NCI-H1694 (cell line): ENCODE data around the gene WDR91.
"Not testable (repeated sequence)": the region's sequence is repeated elsewhere in the genome, so short reads cannot be mapped to it uniquely, and the experiment has no call there.

Experiments
- DNase-seq: peaks from one replicate; lab custom pipeline; 2025; lab: John Stamatoyannopoulos, UW

WDR91 gene

GRCh38 chr7:135233570-135233969, 22.2 kb upstream of the WDR91 start, which contains the start of gene STRA8:
Gene STRA8, plus strand, starts transcription at chr7:135233838. Its CDS starts 6,687 bp downstream, at chr7:135240525.
- no peak for DNase-seq

DNA sequence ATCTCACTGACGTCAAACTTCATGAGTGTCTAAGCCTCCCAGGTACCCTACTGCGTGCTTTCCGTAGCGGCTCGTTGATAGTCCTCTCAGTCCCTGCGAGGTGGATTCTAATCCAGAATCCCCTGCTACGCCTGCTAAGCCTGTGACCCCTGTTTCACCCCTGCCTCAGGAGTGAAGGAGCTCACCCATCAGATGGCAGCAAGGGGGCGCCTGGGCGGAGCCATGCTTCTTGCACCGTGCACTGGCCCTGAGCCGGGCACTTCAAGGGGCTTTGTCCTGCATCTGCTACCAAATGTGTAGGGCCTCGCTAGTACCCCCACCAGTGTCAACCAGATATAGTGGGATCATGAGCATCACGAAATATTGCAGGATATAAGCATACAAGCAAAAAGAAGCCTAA, 21.4 kb upstream of the WDR91 start:
- DNase-seq = no peak

DNA sequence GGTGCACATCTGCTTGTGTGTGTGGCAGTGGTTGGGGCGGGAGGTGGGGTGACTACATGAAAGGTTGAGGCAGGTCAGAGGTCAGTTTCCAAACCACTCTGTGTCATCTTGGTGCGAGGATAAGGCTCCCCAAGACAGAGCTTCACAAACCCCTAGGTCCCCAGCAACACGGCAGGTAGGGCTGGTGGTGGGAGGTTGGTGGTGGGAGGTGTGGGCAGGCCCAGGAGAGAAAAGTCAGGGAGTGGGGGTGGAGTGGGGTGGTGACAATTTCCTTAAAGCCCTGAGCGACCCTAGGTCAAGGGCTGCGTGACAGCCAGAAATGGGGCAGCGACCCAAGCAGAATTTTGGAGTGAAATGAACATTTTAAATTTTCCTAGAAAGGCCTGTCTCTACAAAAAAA, 20.8 kb upstream of the WDR91 start:
- no peak for DNase-seq

DNA sequence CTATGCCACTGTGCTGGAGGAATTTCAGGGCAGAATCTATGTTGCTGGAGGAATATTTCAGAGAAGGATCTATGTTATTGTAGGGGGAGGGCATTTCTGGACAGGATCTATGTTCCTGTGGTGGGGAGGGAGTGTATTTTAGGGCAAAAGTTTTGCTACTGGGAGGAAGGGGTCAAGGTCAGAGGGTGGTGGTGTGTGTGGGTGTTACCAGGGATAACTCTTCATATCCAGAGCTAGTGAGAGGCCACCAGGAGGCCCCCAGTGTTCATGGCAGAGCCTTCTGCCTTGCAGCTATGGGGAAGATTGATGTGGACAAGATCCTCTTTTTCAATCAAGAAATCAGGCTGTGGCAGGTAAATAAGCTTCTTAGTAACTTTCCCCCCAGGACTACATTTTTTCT, 20.4 kb upstream of the WDR91 start:
- no peak for DNase-seq

DNA sequence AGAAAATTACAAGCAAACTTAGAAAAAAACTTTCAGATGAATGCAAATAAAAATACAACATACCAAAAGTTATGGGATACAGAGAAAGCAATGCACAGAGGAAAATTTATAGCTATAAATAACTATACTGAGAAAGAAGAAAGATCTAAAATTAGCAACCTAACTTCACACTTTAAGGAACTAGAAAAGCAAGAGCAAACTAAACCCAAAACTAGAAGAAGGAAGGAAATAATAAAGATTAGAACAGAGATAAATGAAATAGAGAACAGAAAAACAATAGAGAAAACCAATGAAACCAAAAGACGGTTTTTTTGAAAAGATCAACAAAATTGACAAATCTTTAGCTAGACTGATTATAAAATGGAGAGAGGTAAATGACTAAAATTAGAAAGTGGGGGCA, 12.7 kb upstream of the WDR91 start:
- DNase-seq = no peak

GRCh38 chr7:135217645-135218509, 6.6 kb upstream of the WDR91 start:
- no peak for DNase-seq

DNA sequence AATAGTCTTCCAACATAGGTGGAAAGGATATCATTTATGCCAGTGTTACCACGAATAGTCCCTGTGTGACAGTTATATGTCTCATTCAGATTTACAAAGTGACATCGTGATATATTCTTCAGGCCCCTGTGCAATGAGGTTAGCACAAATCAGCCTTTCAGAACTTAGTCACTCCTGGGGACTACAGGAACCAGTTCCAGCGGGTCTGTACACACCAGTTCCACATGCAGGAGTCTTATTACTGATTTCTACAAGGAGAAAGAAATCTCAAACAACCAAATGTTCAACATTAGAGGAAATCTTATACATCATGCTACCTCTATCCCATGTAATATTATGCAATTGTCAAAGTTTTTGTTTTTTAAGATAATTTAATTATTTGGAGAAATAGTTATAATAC, 4.4 kb upstream of the WDR91 start:
- DNase-seq = no peak

DNA sequence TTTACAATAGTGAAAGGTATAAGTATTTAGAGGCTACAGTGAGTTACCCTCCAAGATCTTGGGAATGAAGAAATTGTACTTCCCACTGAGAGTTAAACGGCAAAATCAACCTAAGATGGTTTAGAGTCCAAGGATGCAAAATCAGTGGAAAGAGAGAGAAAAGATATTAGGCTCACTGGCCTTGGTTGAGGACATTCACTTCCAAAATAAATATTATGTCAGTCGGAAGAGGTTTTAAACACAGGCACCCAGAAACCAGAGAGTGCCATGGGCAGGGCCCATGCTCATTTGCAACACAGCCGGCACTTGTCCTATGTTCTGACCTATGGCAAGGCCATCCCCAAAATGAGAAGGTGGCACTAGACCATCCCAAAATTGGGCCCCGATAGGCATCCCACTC, 3.9 kb upstream of the WDR91 start:
- DNase-seq = no peak

GRCh38 chr7:135213831-135214230, 2.5 kb upstream of the WDR91 start:
- no peak for DNase-seq

- DNase-seq = not testable (repeated sequence)
Measured at GRCh38 chr7:135211946-135212685, 790 bp upstream of the WDR91 start.

GRCh38 chr7:135210888-135211178, 493 bp downstream of the WDR91 start:
- no peak for DNase-seq

- no peak for DNase-seq
Measured at GRCh38 chr7:135209225-135209834, 2.0 kb downstream of the WDR91 start.

DNA sequence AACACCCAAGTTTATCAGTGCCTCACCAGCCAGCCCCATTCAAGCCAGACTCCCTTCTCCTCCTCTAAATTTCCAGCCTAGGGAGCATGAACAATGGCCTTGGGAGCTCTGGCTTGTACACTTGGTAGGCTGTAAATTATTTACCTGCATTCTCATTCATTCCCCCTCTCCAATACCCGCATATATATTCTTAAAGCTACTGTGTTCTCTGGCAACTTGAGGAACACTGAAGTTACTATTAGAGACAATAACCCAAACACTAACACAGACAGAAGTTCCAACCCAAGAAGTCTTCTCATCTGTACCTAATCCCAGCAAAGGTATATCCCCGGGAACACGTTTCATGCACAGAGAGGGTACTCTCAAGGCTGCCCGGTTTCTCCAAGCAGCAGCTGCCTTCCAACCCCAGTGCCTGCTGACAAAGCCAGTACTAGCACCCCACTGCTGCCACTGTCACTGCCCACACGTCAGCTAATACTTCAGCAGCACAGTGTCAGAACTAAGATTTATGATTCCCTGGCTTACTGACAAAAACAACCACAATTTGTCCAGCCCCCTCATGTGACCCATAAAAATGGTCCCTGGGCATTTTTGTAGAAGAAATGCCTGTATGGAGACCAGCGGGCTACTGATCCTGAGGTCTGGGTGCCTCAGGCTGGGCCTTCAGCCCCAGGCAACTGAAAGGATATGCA, 3.1 kb downstream of the WDR91 start:
- no peak for DNase-seq

GRCh38 chr7:135207406-135208101, 3.8 kb downstream of the WDR91 start:
- no peak for DNase-seq

GRCh38 chr7:135206941-135207391, 4.4 kb downstream of the WDR91 start:
- no peak for DNase-seq

DNA sequence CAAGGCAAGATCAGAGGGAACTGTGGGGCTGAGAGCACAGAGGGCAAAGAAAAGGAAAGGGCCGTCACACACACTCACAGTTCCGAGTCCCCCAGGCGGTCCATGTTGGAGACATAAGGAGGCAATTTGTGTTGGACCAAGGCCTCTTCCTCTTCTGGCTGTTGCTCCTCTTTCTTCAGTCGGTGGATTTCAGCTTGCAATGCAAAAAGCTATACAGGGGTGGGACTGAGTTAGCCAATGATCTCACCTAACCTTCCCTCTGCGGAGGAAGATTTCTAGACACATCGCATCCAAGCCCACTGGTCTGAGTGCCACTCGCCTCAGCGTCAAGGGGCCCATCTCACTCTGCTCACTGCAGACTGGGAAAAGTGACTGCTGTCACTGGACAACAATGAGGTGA, 5.5 kb downstream of the WDR91 start:
- DNase-seq = no peak

GRCh38 chr7:135204876-135205275, 6.5 kb downstream of the WDR91 start:
- no peak for DNase-seq

DNA sequence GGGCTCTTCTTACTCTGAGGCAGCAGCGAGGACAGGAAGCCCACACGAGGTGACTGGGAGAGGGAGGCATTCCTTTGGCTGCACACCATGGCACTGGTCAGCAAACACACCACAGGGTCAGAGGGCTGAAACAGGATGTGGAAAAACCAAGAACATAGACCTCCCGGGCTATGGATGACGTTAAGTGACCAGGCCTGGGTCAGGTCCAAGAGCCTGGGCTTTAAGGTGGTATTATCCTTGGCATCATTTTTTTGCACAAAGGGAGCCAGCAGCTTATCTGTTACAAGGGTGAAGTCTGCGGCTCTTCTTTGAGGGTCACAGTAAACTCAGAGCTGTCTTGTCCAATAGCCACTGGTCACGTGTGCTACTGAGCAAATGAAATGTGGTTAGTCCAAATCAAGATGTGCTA, 7.0 kb downstream of the WDR91 start:
- no peak for DNase-seq

DNA sequence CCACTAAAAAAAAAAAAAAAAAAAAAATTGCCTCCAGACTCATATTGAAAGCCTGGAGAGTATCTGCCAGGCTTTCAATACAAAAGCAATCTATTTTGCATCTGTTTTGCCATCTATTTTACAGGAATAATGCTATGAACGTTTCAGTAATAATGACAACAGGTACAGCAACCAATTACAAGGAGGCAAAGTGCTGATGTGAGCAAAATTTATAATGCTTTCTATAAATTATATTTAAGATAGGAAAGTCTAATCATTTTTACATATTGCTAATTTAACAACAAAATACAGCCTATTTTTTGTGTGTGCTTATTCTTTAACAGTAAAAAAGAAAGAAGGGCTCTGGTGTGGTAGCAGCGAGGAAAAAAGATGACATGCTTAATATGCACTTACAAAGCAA, 10.0 kb downstream of the WDR91 start:
- no peak for DNase-seq

DNA sequence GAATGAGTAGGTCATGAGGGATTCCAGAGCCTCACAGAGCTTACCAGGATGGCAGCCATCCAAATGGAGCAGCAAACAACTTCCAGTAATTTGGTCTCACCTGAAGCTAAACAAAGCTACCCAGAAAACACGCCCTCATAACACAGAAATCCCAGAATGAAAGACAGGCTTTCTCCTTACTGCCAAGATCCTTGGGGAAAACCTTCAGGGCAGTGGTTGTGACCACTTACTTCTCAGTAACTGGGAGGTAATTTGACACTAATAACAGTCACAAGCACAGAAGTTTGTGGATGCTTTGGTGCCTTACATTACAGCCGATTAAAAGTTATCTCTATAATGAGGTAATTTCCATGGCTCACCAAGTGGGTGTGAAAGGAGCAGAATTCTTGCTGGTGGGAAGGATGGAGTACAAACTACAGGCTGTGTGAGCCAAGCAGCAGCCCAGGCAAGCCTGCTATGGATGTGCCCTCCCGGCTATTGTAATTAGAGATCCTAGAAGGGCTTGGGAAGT, 10.4 kb downstream of the WDR91 start:
- no peak for DNase-seq

DNA sequence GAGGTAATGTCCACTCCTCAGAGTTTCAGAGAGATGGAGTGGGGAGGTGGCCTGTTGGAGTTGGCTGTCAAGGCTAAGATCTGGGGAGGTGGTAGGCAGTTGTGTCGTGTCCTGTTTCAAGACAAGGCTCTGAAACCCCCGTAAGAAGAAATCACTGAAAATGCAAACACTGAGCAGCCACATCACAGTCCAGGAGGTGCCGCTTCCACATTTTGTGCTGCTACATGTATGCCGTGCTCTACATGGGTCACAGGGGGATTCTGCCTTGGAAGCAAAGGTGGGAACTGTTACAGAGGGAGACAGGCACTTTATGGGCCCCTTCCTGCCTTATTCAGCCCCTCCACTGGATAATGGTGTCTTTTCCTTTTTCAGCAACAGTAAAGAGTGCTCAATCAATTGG, 11.9 kb downstream of the WDR91 start:
- DNase-seq = no peak
